ENCODE results near the gene CENPF. TPM values are rescaled to one million over a fixed set of nuclear protein-coding genes. Genes with fewer than 3 reads are reported as not detected.

CENPF gene
- total RNA-seq, 1 experiment from 2014 or later: 65.5 TPM

DNA sequence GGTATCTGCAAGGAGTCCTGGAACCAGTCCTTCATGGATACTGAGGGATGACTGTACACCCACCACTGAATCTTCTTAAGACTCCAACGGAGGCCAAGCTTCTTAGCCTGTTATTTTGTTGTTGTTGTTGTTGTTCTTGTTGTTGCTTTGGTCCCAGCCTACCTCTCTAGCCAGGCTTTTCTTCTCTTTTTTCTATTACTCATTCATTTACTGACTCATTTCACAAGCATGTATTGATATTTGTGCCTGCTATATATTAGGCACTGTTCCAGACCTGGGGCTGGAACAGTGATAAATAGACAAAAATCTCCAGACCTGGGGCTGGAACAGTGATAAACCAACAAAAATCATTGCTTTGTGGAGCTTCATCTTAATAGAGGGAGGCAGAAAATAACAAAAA lies 20.4 kb downstream of the CENPF start:
- DNase-seq (ENCODE audit: low spot score): no peak

DNA sequence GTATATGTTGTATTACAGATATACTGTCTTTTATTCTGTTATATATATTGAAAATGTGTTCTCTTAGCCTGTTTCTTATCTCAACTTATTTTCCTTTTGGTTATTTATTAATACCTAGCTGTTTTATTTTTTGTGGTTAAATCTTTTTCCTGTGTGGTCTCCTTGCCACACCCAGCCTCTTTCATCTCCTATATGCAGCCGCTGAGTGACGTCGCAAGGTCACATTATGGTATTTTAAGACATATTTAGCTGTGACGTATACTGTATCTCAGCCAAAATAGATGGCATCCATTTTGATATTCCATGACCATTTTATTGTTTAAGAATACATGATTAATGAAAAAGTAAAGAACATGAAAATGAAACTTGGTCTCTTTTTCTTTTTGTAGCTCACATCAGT lies 29.1 kb downstream of the CENPF start:
- no peak for DNase-seq (ENCODE audit: low spot score)

DNA sequence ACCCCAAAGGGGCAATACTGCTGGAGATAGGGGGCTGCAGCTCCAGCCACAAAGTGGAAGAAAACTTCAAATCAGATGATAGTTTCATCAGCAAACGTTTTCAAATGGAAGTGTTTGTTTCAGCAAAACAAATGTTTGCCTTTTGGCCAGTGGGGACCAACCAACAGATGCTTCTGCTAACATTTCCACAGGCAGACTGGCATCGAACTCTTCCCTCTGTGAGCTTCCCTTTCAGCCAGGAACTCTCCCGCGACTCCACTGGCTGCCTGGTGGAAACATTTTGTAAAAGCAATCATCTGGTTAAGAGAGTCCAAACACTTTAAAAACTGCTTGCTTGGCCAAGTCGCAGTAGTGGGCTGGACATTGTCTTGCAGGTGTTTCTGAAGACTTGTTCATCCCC lies 30.7 kb downstream of the CENPF start:
- no peak for DNase-seq (ENCODE audit: low spot score)

GRCh38 chr1:214634267-214634666 lies 31.3 kb downstream of the CENPF start:
- no peak for DNase-seq (ENCODE audit: low spot score)

GRCh38 chr1:214635086-214635485 lies 32.1 kb downstream of the CENPF start:
- DNase-seq (ENCODE audit: low spot score): no peak

DNA sequence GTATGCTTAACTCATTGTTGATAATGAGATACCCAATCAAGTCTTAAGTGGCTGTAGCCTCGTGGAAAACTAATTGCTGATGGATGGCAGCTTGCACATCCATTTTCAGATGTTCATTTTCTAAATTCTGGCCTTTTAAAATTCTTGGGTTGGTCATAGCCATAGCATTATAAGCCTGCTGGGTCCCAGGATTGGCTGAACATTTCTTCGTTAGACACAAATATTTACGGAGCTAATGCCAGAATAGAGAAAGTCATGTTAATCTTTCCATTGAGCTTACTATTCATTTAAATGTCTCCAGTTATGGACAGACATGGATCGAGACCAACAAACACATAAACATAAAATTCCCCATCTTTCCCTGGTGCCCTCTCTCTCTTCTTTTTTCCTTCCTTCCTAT lies 32.5 kb downstream of the CENPF start:
- DNase-seq (ENCODE audit: low spot score): no peak

- no peak for DNase-seq (ENCODE audit: low spot score)
These were observed 33.4 kb downstream of the CENPF start for GRCh38 chr1:214636436-214636835.

- DNase-seq (ENCODE audit: low spot score): no peak
These were observed 34.1 kb downstream of the CENPF start for GRCh38 chr1:214637125-214637524.

- peak; percentile 28 for DNase-seq (ENCODE audit: low spot score)
These were observed 34.9 kb downstream of the CENPF start for GRCh38 chr1:214637722-214638458.

DNA sequence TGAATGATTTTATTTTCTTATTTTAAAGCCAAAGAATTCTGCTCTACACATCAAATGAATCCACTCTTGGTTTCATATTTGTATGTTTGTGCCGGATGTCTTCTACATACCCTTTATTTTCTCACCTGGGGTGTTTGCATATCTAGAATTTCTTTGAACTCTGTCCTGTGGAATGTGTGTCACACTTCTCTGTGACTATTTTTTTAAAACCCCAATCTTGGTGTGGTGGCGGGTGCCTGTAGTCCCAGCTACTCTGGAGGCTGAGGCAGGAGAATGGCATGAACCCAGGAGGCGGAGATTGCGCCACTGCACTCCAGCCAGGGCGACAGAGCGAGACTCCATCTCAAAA lies 35.4 kb downstream of the CENPF start:
- no peak for DNase-seq (ENCODE audit: low spot score)

GRCh38 chr1:214638997-214639396 lies 36.0 kb downstream of the CENPF start:
- DNase-seq (ENCODE audit: low spot score): no peak

DNA sequence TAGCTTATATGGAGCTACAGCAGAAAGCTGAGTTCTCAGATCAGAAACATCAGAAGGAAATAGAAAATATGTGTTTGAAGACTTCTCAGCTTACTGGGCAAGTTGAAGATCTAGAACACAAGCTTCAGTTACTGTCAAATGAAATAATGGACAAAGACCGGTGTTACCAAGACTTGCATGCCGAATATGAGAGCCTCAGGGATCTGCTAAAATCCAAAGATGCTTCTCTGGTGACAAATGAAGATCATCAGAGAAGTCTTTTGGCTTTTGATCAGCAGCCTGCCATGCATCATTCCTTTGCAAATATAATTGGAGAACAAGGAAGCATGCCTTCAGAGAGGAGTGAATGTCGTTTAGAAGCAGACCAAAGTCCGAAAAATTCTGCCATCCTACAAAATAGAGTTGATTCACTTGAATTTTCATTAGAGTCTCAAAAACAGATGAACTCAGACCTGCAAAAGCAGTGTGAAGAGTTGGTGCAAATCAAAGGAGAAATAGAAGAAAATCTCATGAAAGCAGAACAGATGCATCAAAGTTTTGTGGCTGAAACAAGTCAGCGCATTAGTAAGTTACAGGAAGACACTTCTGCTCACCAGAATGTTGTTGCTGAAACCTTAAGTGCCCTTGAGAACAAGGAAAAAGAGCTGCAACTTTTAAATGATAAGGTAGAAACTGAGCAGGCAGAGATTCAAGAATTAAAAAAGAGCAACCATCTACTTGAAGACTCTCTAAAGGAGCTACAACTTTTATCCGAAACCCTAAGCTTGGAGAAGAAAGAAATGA lies 37.6 kb downstream of the CENPF start:
- no peak for DNase-seq (ENCODE audit: low spot score)

DNA sequence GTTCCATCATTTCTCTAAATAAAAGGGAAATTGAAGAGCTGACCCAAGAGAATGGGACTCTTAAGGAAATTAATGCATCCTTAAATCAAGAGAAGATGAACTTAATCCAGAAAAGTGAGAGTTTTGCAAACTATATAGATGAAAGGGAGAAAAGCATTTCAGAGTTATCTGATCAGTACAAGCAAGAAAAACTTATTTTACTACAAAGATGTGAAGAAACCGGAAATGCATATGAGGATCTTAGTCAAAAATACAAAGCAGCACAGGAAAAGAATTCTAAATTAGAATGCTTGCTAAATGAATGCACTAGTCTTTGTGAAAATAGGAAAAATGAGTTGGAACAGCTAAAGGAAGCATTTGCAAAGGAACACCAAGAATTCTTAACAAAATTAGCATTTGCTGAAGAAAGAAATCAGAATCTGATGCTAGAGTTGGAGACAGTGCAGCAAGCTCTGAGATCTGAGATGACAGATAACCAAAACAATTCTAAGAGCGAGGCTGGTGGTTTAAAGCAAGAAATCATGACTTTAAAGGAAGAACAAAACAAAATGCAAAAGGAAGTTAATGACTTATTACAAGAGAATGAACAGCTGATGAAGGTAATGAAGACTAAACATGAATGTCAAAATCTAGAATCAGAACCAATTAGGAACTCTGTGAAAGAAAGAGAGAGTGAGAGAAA lies 38.4 kb downstream of the CENPF start:
- DNase-seq (ENCODE audit: low spot score): no peak

DNA sequence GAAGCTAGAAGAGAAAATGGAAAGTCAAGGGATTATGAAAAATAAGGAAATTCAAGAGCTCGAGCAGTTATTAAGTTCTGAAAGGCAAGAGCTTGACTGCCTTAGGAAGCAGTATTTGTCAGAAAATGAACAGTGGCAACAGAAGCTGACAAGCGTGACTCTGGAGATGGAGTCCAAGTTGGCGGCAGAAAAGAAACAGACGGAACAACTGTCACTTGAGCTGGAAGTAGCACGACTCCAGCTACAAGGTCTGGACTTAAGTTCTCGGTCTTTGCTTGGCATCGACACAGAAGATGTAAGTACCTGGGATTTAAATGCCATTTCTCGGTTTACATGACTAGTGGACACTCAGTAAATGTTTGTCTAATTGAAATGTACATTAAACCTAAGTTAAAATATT lies 40.0 kb downstream of the CENPF start:
- DNase-seq (ENCODE audit: low spot score): no peak

DNA sequence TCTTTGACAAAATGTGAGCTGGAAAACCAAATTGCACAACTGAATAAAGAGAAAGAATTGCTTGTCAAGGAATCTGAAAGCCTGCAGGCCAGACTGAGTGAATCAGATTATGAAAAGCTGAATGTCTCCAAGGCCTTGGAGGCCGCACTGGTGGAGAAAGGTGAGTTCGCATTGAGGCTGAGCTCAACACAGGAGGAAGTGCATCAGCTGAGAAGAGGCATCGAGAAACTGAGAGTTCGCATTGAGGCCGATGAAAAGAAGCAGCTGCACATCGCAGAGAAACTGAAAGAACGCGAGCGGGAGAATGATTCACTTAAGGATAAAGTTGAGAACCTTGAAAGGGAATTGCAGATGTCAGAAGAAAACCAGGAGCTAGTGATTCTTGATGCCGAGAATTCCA lies 42.7 kb downstream of the CENPF start:
- DNase-seq (ENCODE audit: low spot score): no peak

GRCh38 chr1:214648801-214649200 lies 45.8 kb downstream of the CENPF start:
- no peak for DNase-seq (ENCODE audit: low spot score)

DNA sequence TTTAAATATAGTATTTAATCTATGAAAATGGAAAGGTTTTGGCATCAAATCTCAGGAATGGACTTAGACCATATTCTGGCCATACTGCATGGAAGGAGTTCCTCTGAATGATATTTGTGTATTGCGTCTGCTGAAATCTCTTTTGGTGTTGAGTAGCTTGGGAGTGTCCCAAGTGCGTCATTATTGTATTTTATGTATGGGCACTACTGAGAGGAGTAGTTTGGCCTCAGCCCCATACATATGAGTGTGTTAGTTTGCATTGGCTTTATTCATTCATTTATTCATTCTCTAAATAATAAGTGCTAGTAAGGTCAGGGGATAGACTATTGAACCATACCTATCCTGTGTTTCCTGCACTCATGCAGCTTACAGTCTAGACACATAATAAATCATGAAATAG lies 46.6 kb downstream of the CENPF start:
- no peak for DNase-seq (ENCODE audit: low spot score)

DNA sequence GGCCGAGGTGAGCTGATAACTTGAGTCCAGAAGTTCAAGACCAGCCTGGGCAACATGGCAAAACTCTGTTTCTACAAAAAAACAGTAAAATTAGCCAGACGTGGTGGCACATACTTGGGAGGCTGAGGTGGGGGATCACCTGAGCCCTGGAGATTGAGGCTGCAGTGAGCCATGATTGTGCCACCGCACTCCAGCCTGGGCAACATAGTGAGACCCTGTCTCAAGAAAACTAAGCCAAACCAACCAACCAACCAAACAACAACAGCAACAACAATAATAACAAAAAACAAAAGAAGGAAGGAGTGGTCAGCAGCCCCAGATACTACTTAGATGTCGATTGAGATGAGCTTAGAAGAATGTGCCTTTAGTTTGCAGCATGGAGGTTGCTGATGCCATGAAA lies 47.7 kb downstream of the CENPF start:
- no peak for DNase-seq (ENCODE audit: low spot score)

- DNase-seq (ENCODE audit: low spot score): no peak
These were observed 54.3 kb downstream of the CENPF start for GRCh38 chr1:214657299-214657698.

GRCh38 chr1:214658175-214658574 lies 55.2 kb downstream of the CENPF start:
- DNase-seq (ENCODE audit: low spot score): no peak

GRCh38 chr1:214658785-214659184 lies 55.8 kb downstream of the CENPF start:
- peak; percentile 7 for DNase-seq (ENCODE audit: low spot score)

- no peak for DNase-seq (ENCODE audit: low spot score)
These were observed 57.2 kb downstream of the CENPF start for GRCh38 chr1:214660190-214660589.

GRCh38 chr1:214660900-214661299 lies 57.9 kb downstream of the CENPF start:
- peak; percentile 13 for DNase-seq (ENCODE audit: low spot score)

Data from H4 (cell line).